ENCODE data around the gene COMMD1.

The COMMD1 gene

DNA sequence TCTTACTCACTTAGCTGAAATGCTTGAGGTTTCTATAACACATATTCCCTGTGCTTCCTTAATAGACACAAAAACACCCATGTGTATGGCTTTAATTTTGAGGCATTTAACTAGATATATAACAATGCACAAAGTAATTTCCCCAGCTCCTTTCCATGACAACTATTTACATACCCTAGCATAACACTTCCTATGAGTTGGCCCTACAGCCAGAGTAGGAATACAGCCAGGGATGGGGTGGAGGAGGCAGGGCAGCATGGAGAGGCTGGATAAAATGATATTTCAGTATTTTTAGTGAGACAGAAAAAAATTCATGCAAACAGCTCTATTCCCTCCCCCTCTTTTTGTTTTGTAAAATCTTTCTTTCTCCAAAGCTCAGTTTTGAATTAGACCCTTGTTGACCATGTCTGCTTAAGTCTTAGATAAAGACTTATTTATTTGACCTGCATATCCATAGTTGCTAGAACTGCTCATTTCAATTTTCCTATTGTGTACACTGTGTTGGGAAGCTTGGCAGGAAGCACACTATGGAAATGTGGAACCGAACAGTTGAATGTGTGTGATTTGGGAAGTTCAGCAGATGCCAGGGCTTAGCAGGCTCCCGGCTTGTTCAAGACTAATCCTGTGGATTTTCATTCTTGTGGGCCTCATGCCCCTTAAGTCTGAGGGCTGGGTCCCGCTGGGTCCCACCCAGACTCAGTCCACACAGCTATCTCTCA is 279.2 kb downstream of the COMMD1 start:
- peak; percentile 9 for DNase-seq
